Esophagus squamous epithelium (tissue), 4 donors: ENCODE measurements around the gene PPP1CC.

ENCODE experiments used
- POLR2A ChIP-seq, 4 donors: fragments of 450-650 bp; IDR thresholded peaks; one replicate each; pipeline ENCODE4 v1.6.1; 2017; ENCODE audit warnings: antibody characterized with exemption in 4 of 4, mild to moderate bottlenecking in 4 of 4, moderate library complexity in 3 of 4
- TF ChIP-seq, protein P1 (sequence below), 6 experiments: fragments of 450-650 bp in 4 of 6; fragments of 200-600 bp in 2 of 6; sonication (generic) in 2 of 6; IDR thresholded peaks; one replicate each; pipeline ENCODE4 v1.5.1; 2016 to 2019; ENCODE audit warnings: antibody characterized with exemption in 6 of 6, mild to moderate bottlenecking in 4 of 6, moderate library complexity in 4 of 6

DNA sequence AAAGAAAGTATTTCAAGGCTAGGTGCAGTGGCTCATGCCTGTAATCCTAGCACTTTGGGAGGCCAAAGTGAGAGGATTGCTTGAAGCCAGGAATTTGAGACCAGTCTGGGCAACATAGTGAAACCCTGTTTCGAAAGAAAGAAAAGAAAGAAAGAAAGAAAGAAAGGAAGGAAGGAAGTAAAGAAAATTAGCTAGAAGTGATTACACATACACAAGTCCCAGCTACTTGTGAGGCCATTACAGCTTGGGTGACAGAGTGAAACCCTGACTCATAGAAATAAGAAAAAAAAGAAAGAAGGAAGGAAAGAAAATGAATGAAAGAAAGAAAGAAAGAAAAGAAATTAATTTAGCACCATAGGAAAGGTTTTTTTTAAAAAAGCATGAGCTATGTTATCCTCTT, 33.3 kb upstream of the PPP1CC start:
- TF ChIP-seq, protein P1, sequence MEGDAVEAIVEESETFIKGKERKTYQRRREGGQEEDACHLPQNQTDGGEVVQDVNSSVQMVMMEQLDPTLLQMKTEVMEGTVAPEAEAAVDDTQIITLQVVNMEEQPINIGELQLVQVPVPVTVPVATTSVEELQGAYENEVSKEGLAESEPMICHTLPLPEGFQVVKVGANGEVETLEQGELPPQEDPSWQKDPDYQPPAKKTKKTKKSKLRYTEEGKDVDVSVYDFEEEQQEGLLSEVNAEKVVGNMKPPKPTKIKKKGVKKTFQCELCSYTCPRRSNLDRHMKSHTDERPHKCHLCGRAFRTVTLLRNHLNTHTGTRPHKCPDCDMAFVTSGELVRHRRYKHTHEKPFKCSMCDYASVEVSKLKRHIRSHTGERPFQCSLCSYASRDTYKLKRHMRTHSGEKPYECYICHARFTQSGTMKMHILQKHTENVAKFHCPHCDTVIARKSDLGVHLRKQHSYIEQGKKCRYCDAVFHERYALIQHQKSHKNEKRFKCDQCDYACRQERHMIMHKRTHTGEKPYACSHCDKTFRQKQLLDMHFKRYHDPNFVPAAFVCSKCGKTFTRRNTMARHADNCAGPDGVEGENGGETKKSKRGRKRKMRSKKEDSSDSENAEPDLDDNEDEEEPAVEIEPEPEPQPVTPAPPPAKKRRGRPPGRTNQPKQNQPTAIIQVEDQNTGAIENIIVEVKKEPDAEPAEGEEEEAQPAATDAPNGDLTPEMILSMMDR (IDR thresholded peaks at IDR 0.05) = no peak
- TF ChIP-seq POLR2A (IDR thresholded peaks at IDR 0.05) = no peak
